ENCODE results near the gene TSR2. TPM values are rescaled to one million over a fixed set of nuclear protein-coding genes. Genes with fewer than 3 reads are reported as not detected.

The TSR2 gene
- total RNA-seq, 4 donors from 2014 or later, result 14.3 to 35.6 (median 18.5) TPM

DNA sequence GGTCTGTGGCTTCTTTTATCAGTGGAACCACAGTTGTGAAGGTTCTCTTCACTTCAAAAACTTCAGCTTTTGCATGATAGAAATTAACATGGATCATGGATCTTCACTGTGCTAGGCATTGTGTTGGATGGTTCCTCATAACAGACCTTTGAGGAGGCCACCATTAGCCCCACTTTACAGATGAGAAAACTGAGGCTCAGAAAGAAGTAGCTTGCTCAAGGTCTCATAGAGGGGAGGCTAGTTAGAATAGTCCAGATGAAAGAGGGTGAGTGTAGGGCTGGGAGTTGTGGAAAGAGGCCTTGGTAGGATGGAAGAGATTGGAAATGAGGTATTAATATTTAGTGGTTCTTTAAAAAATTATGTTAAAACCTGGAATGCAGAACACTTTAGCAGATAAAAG, 2.6 kb downstream of the TSR2 start:
- TF ChIP-seq, protein P1, sequence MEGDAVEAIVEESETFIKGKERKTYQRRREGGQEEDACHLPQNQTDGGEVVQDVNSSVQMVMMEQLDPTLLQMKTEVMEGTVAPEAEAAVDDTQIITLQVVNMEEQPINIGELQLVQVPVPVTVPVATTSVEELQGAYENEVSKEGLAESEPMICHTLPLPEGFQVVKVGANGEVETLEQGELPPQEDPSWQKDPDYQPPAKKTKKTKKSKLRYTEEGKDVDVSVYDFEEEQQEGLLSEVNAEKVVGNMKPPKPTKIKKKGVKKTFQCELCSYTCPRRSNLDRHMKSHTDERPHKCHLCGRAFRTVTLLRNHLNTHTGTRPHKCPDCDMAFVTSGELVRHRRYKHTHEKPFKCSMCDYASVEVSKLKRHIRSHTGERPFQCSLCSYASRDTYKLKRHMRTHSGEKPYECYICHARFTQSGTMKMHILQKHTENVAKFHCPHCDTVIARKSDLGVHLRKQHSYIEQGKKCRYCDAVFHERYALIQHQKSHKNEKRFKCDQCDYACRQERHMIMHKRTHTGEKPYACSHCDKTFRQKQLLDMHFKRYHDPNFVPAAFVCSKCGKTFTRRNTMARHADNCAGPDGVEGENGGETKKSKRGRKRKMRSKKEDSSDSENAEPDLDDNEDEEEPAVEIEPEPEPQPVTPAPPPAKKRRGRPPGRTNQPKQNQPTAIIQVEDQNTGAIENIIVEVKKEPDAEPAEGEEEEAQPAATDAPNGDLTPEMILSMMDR (IDR thresholded peaks at IDR 0.05; ENCODE audit: low read depth), result no peak

DNA sequence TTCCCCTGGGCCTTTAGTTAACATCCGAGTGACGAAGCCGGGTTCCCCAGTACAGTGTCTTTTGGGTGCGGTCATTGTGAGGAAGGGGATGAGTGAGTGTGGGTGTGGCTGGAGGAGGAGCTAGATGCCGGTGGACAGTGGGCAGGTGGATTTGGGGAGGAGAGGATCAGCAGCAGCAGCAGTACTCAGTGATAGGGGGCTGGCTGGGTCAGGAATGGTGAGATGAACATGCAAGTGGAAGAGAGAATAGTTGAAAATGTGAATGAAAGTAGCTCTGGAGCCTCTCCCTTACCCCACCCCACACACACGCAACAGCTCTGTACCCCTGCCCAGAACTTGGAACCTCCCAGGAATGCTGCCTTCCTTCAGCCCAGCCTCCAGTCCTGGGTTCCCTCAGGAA, 4.5 kb downstream of the TSR2 start:
- TF ChIP-seq, protein P1 (IDR thresholded peaks at IDR 0.05; ENCODE audit: low read depth), result no peak

DNA sequence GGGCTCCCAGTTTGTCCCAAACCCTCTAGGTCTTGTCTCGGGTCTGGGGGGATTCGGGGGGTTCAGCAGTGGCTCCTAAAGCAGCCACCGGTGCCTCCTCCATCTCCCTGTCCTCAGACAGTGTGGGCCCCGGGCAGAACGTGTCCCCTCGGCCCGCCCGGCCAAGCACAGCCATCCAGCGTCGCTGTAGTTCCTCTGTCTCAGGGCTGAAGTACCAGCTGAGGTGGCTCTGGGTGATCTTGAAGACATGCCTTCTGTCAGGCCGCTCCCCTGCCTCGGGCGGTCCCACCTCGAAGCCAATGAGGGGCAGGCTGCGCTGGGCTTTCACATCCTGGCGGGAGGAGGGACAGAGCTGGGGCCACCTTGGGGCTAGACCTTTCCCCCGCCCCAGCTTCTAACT, 5.9 kb downstream of the TSR2 start:
- TF ChIP-seq, protein P1 (IDR thresholded peaks at IDR 0.05; ENCODE audit: low read depth), result no peak

DNA sequence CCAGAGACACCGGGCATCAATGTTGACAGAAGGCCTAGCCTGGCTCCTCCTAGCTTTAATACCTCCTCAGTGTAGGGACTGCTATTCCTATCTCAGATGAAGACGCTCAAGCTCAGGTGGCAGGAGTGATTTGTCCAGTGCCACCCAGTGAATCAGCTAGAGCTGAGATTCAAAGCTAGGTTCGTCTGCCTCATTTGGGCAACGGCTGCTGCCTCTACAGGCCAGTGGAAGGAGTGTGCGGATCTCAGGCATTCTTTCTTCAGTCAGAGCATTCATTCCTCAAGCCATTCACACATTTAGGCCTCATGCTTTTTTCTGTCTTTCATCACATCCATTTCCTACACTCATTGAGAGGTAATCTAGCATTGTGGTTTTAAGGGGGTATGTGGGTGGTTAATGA, 7.3 kb downstream of the TSR2 start:
- TF ChIP-seq, protein P1 (IDR thresholded peaks at IDR 0.05; ENCODE audit: low read depth), result no peak

DNA sequence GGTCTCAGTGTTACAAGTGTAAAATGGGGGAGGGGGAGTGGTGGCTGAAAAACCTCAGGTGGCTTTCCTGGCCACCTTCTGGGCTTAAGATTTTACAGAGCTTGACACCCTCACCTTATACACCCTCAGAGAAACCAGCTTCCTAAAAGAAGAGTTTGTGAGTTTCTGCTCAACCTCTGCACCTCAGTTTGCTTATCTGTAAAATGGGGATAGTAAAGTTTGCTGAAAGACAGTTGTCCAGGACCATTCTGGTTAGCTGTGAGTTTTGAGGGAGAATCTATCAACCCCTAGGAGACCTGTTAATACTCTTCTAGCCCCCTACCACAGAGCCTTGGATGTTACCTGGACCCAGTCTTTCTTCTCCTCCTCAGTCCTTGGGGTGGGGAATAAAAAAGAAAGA, 9.7 kb downstream of the TSR2 start:
- TF ChIP-seq, protein P1 (IDR thresholded peaks at IDR 0.05; ENCODE audit: low read depth), result no peak

DNA sequence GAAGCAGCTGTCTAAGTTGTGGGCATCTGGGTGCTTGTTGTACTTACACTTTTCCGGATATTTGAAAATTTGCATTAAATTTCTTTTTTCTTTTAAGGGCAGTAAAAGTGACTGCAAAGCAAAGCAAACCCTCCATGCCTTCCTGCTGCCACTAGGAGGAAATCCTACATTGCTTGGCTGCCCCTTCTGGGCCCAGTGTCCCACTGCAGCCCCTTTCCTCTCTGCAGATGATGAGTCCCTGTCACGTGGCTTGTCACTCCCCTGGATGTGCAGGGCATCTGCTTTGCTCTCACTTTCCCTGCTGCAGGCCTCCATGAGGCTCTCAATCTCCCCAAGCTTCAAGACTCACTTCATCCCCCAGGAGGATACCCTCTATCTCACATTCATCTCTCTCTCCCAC, 12.7 kb downstream of the TSR2 start:
- TF ChIP-seq, protein P1 (IDR thresholded peaks at IDR 0.05; ENCODE audit: low read depth), result no peak

DNA sequence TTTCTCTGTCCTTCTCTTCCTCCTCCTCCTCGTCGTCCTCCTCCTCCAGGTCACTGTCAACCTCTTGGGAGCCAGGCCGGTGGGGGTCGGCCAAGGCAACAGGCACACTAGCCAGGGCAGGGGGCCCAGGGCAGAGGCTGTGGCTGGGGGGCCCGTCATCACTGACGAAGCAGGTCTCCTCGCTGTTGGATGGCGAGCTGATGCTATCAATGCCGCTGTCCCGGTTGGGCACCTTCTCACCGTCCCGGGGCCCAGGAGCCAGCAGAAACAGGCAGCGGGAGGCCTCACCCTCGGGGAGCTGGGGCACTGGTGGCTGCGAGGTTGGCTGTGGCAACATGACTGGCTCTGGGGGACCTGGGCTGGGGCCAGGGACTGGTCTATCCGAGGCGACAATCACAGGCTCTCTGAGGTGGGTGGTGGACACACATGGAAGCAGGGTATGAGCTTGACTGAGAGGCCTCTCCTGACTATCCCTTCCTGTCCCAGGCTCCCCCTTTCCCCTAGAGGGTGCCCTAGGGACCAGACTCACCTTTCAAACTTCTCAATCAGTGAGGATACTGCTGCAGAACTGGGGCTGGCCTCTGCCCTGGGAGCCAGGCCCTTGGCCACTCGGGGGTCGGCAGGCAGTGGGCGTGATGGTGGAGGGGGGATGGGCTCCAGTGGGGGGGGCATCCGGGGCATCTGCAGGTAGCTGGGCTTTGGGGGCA, 30.0 kb downstream of the TSR2 start:
- TF ChIP-seq, protein P1 (IDR thresholded peaks at IDR 0.05; ENCODE audit: low read depth), result no peak

Measured in subcutaneous adipose tissue (tissue), 4 donors.